Activated naive CD4-positive, alpha-beta T cell treated with anti-CD3 and anti-CD28 coated beads, Interleukin-2, amount 50 U/mL, for 72 hours (primary cell): ENCODE data around the gene MFN2. TPM values are rescaled to one million over a fixed set of nuclear protein-coding genes. Genes with fewer than 3 reads are reported as not detected.

Source experiments
- ATAC-seq, 2 donors: fragments of 150-1000 bp; cut with Tn5 transposase; 2 replicates each; pipeline ENCODE4 v1.10.0; 2021; ENCODE audit warnings: mild to moderate bottlenecking in 2 of 2, moderate library complexity in 2 of 2
- DNase-seq, 2 donors: peaks; one replicate each; pipeline ENCODE4 v3.0.0; 2021 to 2022; ENCODE audit warnings: low spot score in 2 of 2
- H3K27ac Mint-ChIP-seq, 2 donors: one replicate each; pipeline ENCODE4 v1.8.0; 2022; ENCODE audit warnings: mild to moderate bottlenecking in 2 of 2, mixed read lengths in 2 of 2
- H3K36me3 Mint-ChIP-seq, 2 donors: one replicate each; pipeline ENCODE4 v1.8.0; 2022; ENCODE audit warnings: mixed read lengths in 2 of 2
- H3K9me3 Mint-ChIP-seq, 2 donors: one replicate each; pipeline ENCODE4 v1.8.0; 2022; ENCODE audit warnings: mixed read lengths in 2 of 2
- total RNA-seq, 2 donors: library from RNA; stranded (reverse); gene quantifications; one replicate each; pipeline ENCODE4 v1.2.3, GENCODE V29; 2022

MFN2 gene
- total RNA-seq, 2 donors from 2014 or later: 54.9 to 62.3 TPM

DNA sequence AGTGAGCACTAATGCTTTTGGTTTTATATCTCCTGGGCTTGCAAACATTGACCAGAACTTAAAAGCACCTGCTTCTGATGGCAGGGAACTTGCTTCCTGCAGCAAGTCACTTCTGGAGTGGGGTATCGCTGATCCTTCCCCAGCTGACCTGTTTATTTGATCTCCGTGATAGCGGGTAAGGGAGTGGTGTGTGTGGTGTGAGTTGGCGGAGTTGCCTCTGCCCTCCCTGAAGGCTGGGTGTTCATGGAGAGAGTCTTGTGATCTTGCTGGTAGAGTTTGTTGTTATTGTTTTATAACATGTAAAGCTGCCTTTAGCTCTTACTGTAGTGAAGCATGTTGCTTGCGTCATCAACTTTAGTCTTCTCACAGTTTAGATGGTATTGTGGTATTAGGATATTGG, 3.9 kb downstream of the MFN2 start:
- no peak for ATAC-seq
- Mint-ChIP-seq H3K9me3 (no peaks in the 10 kb centered on the region), H3K36me3 (peaks cover 12 to 23% of the 10 kb centered on the region in 2 donors), H3K27ac (no peak overlapping the region)
- DNase-seq: no peak

DNA sequence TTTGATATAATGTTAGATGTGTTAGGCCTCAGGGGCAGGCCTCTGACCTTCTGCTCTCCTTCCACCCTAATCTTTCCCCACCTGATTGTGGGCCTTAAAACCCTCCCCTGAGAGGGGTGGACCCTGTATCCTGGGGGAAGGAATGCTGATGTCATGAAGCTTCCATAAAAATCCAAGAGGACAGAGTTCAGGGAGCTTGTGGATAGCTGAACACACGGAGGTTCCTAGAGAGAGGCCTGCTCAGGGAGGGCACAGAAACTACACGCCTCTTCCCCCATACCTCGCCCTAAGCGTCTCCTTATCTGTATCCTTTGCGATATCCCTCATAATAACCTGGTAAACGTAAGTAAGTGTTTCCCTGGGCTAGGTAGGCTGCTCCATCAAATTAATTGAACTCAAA, 4.3 kb downstream of the MFN2 start:
- Mint-ChIP-seq H3K9me3 (no peaks in the 10 kb centered on the region), H3K27ac (no peak overlapping the region), H3K36me3 (peaks cover 12 to 24% of the 10 kb centered on the region in 2 donors)
- DNase-seq (no peak), ATAC-seq (no peak)

DNA sequence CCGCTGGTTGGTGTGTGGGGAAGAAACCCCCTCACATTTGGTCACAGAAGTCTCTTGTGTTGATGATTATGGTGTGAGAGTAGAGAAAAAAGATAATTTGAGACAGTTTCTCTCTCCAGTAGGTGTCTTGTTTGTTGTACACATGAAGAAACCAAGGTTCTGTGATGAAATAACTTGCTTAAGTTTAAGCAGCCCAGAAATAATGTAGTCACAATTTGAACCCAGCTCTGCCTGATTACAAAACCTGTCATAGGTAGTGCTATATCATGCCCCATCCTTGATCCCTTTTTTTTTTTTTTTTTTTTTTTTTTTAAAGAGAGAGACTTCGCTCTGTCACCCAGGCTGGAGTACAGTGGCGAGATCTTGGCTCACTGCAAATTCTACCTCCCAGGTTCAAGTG, 4.9 kb downstream of the MFN2 start:
- peaks cover 12 to 28% of the 10 kb centered on the region in 2 donors for H3K36me3 Mint-ChIP-seq
- H3K9me3 Mint-ChIP-seq: no peaks in the 10 kb centered on the region
- H3K27ac Mint-ChIP-seq: peak overlapping the region in 1 of 2 donors; percentile 3
- DNase-seq (no peak), ATAC-seq (no peak)

DNA sequence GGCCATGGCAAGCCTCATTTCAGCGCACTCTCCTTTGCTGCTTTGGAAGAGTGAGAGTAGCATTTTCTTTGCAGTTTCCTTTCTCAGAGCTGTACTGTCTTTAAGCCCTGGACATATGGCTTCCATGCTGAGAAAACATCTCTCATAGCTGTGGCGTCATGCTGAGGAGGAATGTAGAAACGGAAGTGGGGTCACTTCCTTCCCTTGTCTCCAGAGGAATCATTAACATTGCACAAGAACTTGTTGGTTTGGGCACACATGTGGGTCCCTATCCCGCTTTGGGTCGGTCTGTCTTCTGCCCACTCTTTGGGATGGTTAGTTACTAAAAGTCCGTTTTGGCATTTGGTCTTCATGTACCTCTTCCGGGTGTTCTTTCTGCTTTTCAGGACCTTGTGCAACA, 5.6 kb downstream of the MFN2 start:
- no peak for ATAC-seq
- peak overlapping the region in 1 of 2 donors; percentile 72 for H3K27ac Mint-ChIP-seq
- no peak for DNase-seq
- H3K36me3 Mint-ChIP-seq: peaks cover 12 to 29% of the 10 kb centered on the region in 2 donors
- no peaks in the 10 kb centered on the region for H3K9me3 Mint-ChIP-seq

DNA sequence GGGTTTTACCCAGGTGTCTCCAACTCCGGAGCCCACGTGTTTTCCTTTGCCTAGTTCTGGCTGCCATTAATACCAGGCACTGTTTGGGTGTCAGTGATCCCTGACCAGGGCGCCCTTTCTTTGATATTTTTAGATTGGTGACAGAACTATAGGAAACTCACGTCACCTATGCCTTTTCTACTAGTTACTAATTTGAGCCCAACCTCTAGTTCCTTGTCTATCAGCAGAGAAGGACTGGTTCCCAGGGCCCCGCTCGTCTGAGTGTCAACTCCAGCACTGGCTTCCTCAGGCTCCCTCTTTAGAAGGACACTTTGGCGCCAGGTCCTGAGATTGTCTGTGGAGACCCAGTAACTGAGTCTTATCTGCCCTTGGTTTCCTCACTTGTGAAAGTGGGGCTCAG, 9.4 kb downstream of the MFN2 start:
- H3K36me3 Mint-ChIP-seq: peaks cover 0 to 13% of the 10 kb centered on the region in 2 donors

DNA sequence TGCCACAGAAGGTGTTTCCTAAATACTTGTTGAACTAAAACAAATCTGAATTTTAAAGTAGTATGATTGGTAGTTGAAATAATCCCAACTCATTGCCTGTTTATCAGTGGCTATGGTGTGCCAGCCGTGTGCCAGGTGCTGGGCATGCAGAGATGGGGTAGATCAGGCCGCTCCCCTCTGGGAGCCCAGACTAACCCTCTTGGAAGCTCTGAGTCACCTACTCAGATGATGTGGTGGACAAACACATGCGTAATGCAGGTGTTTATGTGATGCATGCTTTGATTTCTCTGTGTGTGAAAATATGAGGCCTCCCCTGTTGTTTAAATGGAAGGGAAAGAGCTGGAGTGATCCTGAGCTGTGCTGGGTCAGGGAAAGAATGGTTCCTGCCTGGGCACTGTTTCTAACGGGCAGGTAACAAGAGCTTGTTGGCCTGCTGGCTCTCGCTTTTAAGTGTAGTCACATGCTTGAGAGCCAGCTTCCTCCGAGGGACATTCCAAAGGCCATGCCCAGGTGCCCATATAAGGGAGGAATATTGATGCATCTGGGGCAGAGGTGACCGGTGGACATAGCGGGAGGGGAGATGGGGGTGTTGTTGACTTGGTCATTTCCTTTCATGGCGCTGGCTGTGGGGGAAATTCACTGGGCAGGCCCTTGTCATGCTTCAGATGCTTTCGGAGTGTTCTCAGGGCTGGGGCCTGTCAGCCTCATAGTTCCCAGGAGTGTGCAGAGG, 10.2 kb downstream of the MFN2 start:
- no peak for DNase-seq
- Mint-ChIP-seq H3K9me3 (no peaks in the 10 kb centered on the region), H3K27ac (peak overlapping the region; percentile 11 to 44), H3K36me3 (peaks cover 0 to 13% of the 10 kb centered on the region in 2 donors)
- peak in 1 of 2 donors; percentile 41 for ATAC-seq

More for the DNA sequence above, 9.4 kb downstream of the MFN2 start:
- no peak for ATAC-seq
- peak overlapping the region in 1 of 2 donors; percentile 44 for H3K27ac Mint-ChIP-seq
- DNase-seq: no peak
- H3K9me3 Mint-ChIP-seq: no peaks in the 10 kb centered on the region

DNA sequence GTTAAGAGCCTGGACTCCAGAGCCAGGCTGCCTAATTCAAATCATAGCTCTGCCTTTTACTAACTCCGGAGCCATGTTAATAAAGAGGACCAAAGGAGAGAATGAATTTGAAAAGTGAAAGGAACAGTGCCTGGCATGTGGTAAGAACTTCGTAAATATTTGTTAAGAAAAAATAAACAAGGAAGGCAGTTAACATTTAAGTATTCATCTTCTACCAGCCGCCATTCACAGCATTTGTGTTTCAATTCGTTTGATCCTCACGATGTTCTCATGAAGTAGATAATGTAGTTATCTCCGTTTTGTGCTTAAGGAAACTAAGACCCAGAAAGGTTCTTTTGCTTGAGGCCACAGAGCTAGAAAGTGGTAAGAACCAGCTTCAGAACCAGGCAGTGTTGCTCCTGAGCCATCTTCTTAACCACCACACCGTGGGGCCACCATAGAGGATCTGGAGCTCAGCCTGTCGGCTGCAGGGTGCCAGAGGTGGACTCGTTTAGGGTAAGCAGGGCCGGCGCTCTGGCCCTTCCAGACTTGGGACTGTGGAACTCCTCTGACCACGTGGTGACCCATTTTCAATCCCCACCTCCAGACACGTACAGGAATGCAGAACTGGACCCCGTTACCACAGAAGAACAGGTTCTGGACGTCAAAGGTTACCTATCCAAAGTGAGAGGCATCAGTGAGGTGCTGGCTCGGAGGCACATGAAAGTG, 11.9 kb downstream of the MFN2 start:
- Mint-ChIP-seq H3K36me3 (peaks cover 0 to 25% of the 10 kb centered on the region in 2 donors), H3K27ac (peak overlapping the region in 1 of 2 donors; percentile 68), H3K9me3 (no peaks in the 10 kb centered on the region)
- ATAC-seq (no peak), DNase-seq (no peak)

DNA sequence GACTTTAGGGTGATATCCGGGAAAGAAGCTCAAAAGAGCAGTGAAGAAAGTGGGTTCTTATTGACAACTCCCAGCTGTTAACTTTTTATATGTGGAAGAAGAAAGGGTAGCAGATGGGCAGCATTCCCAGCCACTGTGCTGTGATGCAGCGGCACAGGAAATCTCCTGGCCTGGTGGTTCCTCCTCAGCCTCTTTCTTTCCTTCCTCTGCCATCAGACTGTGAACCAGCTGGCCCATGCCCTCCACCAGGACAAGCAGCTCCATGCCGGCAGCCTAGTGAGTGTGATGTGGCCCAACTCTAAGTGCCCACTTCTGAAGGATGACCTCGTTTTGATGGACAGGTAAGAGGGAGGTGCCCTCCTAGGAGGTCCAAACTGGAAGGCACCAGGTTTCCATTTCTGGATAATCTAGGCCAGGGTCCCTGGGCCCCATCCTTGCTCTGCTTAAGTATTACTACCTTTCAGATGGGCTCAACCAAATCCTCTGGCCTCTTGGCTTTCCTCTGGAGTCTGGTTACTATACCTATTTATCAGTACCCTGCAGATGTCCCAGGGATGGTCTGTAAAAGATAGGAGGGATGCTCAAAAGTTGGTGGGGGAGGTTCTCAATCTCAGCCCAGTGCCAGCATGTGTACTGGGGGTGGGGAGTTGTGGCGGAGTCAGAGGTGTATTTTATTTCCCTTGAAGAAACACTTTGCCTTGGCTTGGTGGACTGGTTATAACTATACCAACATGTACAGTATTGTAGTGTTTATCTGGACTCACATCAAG, 17.0 kb downstream of the MFN2 start:
- Mint-ChIP-seq H3K27ac (no peak overlapping the region), H3K9me3 (no peaks in the 10 kb centered on the region), H3K36me3 (peaks cover 12 to 18% of the 10 kb centered on the region in 2 donors)
- DNase-seq (no peak), ATAC-seq (no peak)

DNA sequence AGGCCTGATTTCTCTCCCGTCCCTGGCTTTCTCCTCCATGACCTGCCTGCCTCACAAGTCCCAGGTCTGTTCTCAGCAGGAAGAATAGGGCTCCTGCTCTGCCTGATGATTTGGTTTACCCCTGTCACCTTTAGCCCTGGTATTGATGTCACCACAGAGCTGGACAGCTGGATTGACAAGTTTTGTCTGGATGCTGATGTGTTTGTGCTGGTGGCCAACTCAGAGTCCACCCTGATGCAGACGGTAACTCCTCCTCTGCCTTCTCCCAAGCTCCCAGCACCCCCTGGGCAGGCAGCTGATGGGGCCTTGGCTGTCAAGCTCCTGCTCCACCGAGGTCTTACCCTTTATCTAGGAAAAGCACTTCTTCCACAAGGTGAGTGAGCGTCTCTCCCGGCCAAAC, 18.4 kb downstream of the MFN2 start:
- ATAC-seq (no peak), DNase-seq (no peak)
- Mint-ChIP-seq H3K36me3 (peaks cover 16 to 27% of the 10 kb centered on the region in 2 donors), H3K27ac (peak overlapping the region in 1 of 2 donors; percentile 50), H3K9me3 (no peaks in the 10 kb centered on the region)

DNA sequence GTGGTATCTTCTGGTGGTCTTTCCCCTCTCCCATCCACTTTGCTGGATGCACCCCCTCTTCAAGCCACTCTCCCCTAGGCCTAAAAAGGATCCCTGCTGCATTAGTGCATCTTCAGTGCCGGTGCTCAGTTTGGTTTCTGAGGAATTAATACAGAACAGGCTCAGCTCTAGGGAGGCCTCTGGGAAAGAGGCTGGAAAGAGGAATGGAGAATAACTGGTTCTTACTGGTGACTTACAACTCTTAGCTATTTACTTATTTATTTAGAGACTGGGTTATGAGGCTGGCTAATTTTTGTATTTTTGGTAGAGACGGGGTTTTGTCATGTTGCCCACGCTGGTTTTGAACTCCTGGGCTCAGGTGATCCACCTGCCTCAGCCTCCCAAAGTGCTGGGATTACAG, 19.0 kb downstream of the MFN2 start:
- H3K27ac Mint-ChIP-seq: peak overlapping the region in 1 of 2 donors; percentile 89
- H3K9me3 Mint-ChIP-seq: no peaks in the 10 kb centered on the region
- H3K36me3 Mint-ChIP-seq: peaks cover 16 to 27% of the 10 kb centered on the region in 2 donors
- no peak for DNase-seq
- ATAC-seq: no peak

DNA sequence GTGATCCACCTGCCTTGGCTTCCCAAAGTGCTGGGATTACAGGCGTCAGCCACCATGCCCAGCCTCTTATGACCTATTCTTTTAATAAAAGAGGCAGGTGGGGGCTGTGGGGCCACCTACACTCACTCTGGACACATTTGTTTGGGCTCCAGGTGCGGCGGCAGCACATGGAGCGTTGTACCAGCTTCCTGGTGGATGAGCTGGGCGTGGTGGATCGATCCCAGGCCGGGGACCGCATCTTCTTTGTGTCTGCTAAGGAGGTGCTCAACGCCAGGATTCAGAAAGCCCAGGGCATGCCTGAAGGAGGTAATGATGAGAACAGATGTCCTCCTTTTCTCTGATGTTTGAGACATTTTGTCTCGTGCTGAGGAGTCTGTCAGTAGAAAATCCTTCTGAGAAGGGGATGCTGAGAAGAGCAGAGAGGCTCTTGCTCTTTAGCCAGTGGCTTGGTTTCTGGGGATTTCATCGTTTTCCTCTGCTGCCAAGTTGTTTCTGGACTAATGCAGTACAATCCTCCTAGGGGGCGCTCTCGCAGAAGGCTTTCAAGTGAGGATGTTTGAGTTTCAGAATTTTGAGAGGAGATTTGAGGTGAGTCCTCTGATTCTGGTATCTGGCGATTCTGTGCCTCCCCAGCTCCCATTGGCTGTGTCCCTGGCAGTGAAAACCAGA, 21.1 kb downstream of the MFN2 start:
- DNase-seq (peak in 1 of 2 donors; percentile 71), ATAC-seq (peak in 1 of 2 donors; percentile 34)
- Mint-ChIP-seq H3K27ac (peak overlapping the region; percentile 67 to 82), H3K9me3 (no peaks in the 10 kb centered on the region), H3K36me3 (peaks cover 16 to 35% of the 10 kb centered on the region in 2 donors)

DNA sequence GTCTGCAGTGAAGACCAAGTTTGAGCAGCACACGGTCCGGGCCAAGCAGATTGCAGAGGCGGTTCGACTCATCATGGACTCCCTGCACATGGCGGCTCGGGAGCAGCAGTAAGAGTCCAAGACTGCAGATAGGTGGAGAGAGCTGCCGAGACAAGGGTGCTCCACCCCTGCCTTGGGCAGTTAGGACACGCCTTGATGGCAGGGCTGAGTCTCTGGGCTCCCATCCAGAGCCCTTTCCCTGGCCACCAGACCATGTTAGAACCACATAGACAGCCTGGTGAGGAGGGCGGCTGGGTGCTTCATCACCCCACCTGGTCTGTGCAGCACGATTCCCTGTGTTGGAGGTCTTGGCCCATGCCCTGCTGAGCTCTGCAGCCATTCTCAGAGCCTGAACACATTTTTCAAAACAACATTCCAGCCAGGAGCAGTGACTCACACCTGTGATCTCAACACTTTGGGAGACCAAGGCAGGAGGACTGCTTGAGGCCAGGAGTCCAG, 21.8 kb downstream of the MFN2 start:
- peaks cover 16 to 37% of the 10 kb centered on the region in 2 donors for H3K36me3 Mint-ChIP-seq
- DNase-seq: no peak
- H3K27ac Mint-ChIP-seq: peak overlapping the region in 1 of 2 donors; percentile 82
- ATAC-seq: no peak
- H3K9me3 Mint-ChIP-seq: no peaks in the 10 kb centered on the region

DNA sequence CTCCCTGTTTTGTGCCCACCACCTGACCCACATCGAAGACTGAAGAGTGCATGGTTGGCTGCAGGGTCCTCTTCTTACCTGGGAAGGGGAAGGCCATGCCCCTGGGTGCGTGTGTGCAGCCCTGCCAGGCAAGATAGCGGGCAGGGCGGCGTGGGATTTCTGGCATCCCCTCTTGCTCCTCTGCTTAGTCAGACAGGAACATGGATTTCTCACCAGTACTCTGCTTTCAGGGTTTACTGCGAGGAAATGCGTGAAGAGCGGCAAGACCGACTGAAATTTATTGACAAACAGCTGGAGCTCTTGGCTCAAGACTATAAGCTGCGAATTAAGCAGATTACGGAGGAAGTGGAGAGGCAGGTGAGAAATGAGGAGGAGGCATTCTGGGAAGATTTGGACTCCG, 23.5 kb downstream of the MFN2 start:
- H3K9me3 Mint-ChIP-seq: no peaks in the 10 kb centered on the region
- H3K27ac Mint-ChIP-seq: peak overlapping the region in 1 of 2 donors; percentile 68
- H3K36me3 Mint-ChIP-seq: peaks cover 23 to 43% of the 10 kb centered on the region in 2 donors
- no peak for DNase-seq
- no peak for ATAC-seq

DNA sequence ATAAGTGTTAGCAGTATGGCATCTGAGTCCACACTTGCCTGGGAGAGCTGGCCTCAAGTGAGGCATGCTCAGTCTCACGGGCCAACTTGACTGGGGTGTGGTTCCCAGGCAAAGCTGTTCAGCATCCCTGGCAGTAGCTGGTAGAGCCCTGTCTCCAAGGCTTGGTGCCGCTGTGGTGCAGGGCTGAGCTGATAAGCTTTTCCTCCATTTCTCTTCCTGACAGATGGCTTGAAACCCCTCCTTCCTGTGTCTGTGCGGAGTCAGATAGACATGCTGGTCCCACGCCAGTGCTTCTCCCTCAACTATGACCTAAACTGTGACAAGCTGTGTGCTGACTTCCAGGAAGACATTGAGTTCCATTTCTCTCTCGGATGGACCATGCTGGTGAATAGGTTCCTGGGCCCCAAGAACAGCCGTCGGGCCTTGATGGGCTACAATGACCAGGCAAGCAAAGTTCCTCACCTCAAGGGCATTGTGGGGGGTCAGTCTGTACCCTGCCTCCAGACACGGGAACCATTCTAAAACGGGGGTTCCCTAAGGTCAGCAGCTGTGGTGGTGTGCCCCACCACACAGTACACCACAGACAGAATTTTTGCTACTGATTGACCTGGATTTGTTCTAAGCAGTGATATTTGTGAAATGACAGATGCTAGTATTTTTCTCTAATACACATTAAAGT, 25.4 kb downstream of the MFN2 start:
- peaks cover 23 to 37% of the 10 kb centered on the region in 2 donors for H3K36me3 Mint-ChIP-seq

DNA sequence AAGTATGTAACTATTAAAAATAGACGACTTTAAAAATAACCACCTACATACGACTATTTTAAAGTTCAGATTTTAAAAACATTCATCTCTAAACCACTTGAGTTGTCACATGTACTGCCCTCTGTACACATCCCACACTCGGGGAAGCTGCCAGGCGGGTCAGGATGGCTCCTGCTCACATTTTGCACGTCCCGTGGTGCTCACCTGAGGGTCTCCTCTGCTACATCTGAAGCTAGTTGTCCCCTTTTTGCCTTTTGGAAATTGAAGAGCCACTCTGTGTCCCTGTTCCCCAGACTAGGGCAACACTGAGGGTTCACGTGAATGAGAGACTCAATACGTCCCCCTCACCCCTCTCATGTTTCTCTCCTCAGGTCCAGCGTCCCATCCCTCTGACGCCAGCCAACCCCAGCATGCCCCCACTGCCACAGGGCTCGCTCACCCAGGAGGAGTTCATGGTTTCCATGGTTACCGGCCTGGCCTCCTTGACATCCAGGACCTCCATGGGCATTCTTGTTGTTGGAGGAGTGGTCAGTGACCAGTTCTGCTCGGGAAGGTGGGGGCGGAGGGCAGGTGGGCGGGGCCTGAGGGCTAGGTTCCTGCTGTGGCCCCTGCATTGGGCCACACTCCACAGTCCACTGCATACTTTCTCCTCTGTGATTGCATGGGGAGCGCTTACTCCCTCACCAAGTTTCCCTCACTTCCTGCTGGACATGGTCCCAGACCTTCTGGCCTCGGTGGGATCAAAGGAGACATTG, 26.1 kb downstream of the MFN2 start:
- peaks cover 23 to 37% of the 10 kb centered on the region in 2 donors for H3K36me3 Mint-ChIP-seq
- DNase-seq (no peak), ATAC-seq (no peak)
- H3K9me3 Mint-ChIP-seq: no peaks in the 10 kb centered on the region
- H3K27ac Mint-ChIP-seq: peak overlapping the region in 1 of 2 donors; percentile 55

More for the DNA sequence above, 25.4 kb downstream of the MFN2 start:
- peak overlapping the region in 1 of 2 donors; percentile 22 for H3K27ac Mint-ChIP-seq
- DNase-seq (no peak), ATAC-seq (peak in 1 of 2 donors; percentile 20)
- no peaks in the 10 kb centered on the region for H3K9me3 Mint-ChIP-seq
